GM13976 (cell line): ENCODE data around the gene AGAP3.

ENCODE experiments used
- DNase-seq: peaks from one replicate; pipeline ENCODE4 v3.0.0; 2012; ENCODE audit warnings: low spot score
- in situ Hi-C: fragments of 300-500 bp; cut with MboI; formaldehyde crosslinking; loops from one replicate; pipeline ENCODE4 v1.12.0; 2022; ENCODE audit warnings: low sequenced_read_pairs, mixed read lengths, inconsistent platforms; ENCODE audit not compliant: unreplicated experiment
- TF ChIP-seq, protein P1 (sequence below): IDR thresholded peaks from 2 replicates; pipeline ENCODE4 v1.5.1; 2012; ENCODE audit warnings: borderline replicate concordance, mild to moderate bottlenecking; ENCODE audit not compliant: insufficient read depth; ENCODE audit errors: extremely low read depth, missing control alignments, control extremely low read depth

AGAP3 gene

DNA sequence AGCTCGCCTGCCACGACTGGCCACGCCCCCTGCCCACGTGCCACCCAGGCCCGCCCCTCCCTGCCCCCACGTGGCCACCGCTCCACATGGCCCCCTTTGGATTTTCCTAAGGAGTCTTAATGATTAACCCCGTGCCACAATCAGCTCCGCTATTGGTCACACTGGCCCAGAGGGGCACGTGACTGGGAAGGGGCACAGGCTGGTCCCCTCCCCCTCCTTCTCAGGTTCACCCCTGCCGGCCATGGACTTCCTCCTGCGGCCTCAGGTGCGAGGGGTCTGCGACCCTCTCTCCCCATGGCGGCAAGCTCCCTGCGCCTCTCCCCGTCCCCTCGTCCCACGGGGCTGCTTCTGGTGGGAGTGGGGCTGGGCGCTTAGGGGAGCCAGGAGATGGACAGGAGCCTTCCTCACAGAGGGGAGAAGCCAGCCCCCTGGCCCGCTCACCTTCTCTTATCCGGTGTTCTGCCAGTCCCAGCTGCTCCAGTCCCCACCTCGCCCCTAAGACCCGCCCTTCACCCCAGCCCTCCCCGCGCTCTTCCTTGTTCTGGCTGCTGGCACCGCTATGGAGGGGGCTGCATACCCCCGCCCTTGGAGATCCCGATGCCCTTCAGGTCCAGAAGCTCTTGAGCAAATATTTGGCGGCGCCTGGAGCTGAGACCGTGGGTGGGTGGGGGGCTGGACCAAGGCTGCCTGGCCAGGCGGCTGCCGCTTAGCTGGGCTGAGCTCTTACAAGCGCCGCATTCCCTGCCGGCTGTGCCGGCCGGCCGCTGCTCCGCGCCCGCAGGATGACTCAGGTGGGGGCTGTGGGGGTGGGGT lies 23.7 kb upstream of the AGAP3 start:
- TF ChIP-seq, protein P1, sequence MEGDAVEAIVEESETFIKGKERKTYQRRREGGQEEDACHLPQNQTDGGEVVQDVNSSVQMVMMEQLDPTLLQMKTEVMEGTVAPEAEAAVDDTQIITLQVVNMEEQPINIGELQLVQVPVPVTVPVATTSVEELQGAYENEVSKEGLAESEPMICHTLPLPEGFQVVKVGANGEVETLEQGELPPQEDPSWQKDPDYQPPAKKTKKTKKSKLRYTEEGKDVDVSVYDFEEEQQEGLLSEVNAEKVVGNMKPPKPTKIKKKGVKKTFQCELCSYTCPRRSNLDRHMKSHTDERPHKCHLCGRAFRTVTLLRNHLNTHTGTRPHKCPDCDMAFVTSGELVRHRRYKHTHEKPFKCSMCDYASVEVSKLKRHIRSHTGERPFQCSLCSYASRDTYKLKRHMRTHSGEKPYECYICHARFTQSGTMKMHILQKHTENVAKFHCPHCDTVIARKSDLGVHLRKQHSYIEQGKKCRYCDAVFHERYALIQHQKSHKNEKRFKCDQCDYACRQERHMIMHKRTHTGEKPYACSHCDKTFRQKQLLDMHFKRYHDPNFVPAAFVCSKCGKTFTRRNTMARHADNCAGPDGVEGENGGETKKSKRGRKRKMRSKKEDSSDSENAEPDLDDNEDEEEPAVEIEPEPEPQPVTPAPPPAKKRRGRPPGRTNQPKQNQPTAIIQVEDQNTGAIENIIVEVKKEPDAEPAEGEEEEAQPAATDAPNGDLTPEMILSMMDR: no peak
- DNase-seq: no peak
- in situ Hi-C loops: no loop called here

DNA sequence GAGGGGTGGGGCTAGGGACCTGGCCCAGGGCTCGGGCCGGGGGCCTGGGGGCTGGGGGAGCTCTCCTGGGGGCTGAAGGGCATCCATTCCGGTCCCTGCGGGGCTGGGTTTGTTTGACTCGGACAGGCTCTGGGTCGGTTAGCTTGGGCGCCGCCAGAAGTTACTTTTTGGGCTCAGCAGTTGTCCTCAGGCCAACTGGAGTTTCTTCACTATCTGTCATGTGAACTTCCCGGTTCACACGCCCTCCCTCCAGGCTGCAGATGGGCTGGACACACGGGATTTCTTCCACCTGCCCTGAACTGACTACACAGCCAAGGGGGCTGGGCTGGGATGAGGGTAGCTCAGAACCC lies 23.1 kb upstream of the AGAP3 start:
- in situ Hi-C loops: no loop called here
- TF ChIP-seq, protein P1: no peak
- no peak for DNase-seq

DNA sequence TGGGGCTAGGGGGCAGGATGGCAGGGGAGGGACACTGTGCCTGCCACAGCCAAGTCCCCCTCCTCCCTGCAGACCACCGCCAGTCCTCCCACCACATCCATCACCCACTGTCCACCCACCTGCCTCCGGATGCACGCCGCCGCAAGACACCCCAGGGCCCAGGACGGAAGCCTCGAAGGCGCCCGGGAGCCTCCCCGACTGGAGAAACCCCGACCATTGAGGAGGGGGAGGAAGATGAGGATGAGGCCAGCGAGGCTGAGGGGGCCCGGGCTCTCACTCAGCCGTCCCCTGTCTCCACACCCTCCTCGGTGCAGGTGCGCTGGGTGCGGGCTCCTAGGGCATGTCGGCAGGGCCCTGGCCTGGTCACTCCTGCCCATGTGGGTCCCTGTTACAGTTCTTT lies 21.8 kb upstream of the AGAP3 start:
- TF ChIP-seq, protein P1: no peak
- in situ Hi-C loops: no loop called here
- no peak for DNase-seq

DNA sequence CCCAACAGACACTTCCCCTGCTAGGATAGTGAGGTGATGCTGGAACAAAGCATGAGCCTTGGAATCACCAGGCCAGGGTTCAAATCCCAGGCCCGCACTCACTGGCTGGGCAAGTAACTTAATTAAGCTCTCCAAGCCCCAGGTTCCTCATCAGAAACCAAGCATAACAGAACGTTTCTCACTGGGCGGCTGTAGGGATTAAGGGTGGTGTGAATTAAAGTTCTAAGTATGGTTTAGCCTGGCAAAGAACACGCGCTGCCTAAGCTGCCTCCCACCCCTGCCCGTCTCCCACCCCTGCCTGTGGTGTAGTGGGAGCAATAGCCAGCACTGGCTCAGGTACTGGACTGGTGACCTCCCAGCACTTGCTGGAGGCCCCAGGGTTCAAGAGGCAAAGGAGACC lies 21.3 kb upstream of the AGAP3 start:
- TF ChIP-seq, protein P1: no peak
- in situ Hi-C loops: no loop called here
- DNase-seq: no peak

DNA sequence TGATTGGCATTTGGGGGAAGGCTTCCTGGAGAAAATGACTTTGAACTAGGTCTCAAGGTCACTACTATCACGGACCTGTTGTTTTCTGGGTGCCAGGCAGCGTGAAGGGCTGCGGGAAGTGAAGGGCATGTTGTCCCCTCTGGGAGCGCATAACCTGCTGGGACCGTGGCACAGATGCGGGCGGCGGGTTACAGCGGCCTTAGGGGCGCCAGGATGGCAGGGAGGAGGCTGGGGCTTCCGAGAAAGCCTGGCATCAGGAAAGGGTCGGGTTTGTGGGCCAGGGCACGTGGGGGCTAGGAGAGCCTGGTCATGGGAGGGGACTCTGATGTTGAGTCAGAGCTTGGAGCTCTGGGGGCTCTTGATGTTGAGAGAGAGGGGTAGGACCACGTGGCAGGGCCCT lies 20.8 kb upstream of the AGAP3 start:
- in situ Hi-C loops: no loop called here
- TF ChIP-seq, protein P1: no peak
- DNase-seq: no peak

DNA sequence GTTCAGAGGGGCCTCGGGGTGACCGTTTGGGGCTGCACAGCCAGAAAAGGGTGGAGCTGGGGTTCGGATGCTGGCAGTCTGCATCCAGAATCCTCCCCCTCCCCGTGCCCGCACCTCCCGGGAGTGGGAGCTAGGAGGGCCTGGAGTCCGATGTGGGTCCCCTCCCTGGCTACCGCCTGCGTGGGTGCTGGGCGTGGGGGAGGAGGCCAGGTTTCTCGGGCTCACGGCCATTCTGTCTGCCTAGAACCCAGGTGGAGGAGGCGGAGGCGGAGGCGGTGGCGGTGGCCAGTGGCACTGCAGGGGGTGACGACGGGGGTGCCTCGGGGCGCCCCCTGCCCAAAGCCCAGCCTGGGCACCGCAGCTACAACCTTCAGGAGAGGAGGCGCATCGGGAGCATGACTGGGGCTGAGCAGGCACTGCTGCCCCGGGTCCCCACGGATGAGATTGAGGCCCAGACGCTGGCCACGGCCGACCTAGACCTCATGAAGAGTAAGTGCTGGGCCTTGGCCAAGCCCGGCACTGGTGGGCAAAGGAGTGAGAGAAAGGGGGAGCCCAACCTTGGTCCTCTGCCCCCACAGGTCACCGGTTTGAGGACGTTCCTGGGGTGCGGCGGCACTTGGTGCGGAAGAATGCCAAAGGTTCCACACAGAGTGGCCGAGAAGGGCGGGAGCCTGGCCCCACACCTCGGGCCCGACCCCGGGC lies 19.9 kb upstream of the AGAP3 start:
- in situ Hi-C loops: no loop called here
- DNase-seq: no peak
- TF ChIP-seq, protein P1: no peak
